Astrocyte of the spinal cord (primary cell): Measurements from ENCODE around the gene SIGLEC7.
"Not testable (repeated sequence)": the region's sequence is repeated elsewhere in the genome, so short reads cannot be mapped to it uniquely, and the experiment has no call there.

Experiments
- DNase-seq: peaks from one replicate; pipeline ENCODE4 v3.0.0; 2011; ENCODE audit warnings: low read depth, low spot score
- H3K4me3 ChIP-seq: 2 replicates; pipeline ENCODE4 v1.5.1; 2011; ENCODE audit warnings: low read depth, mild to moderate bottlenecking, low read length, moderate library complexity
- in situ Hi-C: cut with HindIII; loops from 2 replicates; pipeline ENCODE4 v1.10.0; 2017; ENCODE audit warnings: low sequenced_read_pairs
- TF ChIP-seq, protein P1 (sequence below): IDR thresholded peaks from 2 replicates; pipeline ENCODE4 v1.5.1; 2012; ENCODE audit warnings: low read depth, mild to moderate bottlenecking, low read length, inconsistent platforms

The SIGLEC7 gene

DNA sequence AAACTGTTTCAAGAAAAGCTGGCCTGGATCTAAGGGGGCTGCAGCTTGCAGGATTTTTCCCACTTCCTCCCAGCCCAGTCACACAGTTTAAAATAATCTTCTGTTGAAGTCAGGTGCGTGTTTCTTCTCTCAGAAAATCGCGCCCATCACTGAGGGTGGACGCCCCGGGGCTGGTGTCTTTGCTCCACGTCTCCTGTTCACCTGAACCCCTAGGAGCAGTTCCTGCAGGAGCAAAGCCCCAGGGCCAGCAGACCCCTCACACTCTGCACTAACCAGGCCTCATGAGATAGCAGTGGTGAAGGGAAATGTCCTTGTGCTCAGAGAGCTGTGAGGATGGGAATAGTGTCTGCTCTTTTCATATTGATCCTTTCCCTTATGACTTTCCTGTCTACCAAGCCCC, 920 bp upstream of the SIGLEC7 start:
- no peak overlapping the region for H3K4me3 ChIP-seq
- in situ Hi-C loops, result no loop called here
- no peak for DNase-seq
- TF ChIP-seq, protein P1, sequence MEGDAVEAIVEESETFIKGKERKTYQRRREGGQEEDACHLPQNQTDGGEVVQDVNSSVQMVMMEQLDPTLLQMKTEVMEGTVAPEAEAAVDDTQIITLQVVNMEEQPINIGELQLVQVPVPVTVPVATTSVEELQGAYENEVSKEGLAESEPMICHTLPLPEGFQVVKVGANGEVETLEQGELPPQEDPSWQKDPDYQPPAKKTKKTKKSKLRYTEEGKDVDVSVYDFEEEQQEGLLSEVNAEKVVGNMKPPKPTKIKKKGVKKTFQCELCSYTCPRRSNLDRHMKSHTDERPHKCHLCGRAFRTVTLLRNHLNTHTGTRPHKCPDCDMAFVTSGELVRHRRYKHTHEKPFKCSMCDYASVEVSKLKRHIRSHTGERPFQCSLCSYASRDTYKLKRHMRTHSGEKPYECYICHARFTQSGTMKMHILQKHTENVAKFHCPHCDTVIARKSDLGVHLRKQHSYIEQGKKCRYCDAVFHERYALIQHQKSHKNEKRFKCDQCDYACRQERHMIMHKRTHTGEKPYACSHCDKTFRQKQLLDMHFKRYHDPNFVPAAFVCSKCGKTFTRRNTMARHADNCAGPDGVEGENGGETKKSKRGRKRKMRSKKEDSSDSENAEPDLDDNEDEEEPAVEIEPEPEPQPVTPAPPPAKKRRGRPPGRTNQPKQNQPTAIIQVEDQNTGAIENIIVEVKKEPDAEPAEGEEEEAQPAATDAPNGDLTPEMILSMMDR, result no peak

DNA sequence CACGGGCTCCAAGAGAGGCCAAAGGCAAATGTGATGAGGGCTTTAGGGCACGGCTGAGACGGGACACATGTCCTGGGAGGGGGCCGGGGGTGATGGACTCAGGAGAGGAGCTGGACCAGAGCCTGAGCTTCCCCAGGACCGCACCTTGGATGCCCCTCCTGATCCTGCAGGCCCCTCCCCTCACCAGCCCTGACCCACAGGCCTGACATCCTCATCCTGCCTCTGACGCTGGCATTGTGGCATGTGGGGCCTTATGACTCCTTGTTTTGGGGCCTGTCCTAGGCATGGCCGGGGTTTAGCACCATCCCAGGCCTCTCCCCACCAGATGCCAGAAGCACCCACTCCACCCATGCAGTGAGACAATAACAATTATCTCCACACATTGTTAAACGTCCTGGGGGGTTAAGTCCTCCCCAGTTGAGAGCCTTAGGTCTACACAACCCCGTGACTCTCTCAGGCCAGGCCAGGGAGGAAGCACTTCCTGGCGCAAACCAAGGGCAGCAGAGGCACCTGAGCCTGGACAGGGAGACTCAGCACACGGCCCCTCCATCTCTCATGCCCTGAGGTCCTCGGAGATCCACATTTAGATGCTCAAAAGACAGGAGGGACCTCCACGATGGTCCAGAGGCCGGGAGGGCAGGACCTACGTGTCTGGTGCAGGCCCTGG, 841 bp downstream of the SIGLEC7 start:
- H3K4me3 ChIP-seq, in situ Hi-C loops, DNase-seq: not testable (repeated sequence)

DNA sequence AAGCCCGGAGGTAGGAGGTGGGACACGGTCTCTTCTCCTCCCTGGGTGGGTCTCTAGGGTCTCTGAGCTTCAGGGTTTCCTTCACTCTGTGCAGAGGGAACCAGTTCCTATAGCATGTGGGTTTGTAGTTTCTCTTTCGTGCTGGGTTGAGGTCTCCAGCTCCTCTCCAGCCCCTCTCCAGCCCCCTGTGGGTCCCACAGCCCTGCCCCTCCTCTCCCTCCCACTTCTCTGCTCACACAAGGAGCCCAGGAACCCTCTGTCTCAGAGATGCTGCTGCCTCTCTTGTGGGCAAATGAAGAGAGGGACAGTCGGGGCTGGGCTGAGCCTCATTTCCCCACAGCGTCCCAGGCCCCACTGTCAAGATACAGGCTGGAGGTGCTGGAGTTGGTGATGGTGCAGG, 1.4 kb downstream of the SIGLEC7 start:
- in situ Hi-C loops, result no loop called here
- TF ChIP-seq, protein P1, result no peak
- no peak for DNase-seq
- no peak overlapping the region for H3K4me3 ChIP-seq

DNA sequence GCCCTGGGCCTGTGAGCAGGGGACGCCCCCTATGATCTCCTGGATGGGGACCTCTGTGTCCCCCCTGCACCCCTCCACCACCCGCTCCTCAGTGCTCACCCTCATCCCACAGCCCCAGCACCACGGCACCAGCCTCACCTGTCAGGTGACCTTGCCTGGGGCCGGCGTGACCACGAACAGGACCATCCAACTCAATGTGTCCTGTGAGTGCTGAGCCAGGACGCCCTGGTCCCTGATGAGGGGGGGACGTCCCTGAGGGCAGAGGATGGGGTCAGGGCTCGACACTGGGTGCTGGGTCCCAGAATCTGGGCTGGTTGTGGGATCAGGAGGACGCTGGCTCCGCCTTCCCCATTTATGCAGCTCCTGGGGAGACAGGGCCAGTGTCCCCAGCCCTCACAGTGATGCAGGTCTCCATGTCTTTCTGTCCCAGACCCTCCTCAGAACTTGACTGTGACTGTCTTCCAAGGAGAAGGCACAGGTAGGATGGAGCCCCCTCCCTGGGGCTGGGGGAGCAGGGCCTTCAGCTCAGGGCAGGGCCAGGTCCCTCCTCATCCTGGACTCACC, 2.5 kb downstream of the SIGLEC7 start:
- in situ Hi-C loops, result no loop called here
- TF ChIP-seq, protein P1, result no peak
- no peak overlapping the region for H3K4me3 ChIP-seq
- DNase-seq, result no peak

DNA sequence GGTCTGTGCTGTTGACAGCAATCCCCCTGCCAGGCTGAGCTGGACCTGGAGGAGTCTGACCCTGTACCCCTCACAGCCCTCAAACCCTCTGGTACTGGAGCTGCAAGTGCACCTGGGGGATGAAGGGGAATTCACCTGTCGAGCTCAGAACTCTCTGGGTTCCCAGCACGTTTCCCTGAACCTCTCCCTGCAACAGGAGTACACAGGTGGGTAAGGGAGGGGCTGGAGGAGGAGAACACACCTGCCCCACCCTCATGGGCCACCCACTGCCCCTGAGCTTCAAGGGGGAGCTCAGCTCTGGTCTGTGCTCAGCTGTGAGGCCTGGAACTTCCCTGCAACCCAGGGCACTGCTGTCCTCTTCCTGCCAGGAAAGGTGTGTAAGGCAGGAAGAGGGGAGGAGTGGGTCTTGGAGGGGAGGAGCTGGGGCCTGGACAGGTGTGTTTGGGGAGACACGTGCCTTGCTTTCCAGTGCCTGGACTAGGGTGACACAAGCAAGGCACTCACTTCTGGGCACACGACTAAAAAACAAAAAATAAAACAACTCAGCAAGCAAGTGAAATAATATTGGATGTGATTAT, 3.9 kb downstream of the SIGLEC7 start:
- in situ Hi-C loops, result no loop called here
- no peak for DNase-seq
- no peak overlapping the region for H3K4me3 ChIP-seq
- TF ChIP-seq, protein P1, result no peak

DNA sequence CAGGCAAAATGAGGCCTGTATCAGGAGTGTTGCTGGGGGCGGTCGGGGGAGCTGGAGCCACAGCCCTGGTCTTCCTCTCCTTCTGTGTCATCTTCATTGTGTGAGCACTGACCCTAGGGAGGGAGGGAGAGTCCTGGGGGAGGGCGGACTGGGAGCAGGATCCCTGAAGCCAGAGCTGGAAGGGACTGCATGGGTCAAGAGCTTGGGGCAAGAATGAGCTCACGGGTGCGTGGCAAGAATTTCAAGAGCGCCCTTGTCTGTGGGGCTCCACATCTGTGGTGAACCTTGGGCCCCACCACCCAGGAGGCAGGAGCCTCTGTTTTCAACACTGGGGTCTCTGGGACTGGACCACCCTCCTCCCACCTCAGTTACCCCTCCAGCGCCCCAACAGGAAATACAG, 4.7 kb downstream of the SIGLEC7 start:
- in situ Hi-C loops, result no loop called here
- DNase-seq, result no peak
- TF ChIP-seq, protein P1, result no peak
- H3K4me3 ChIP-seq, result no peak overlapping the region

DNA sequence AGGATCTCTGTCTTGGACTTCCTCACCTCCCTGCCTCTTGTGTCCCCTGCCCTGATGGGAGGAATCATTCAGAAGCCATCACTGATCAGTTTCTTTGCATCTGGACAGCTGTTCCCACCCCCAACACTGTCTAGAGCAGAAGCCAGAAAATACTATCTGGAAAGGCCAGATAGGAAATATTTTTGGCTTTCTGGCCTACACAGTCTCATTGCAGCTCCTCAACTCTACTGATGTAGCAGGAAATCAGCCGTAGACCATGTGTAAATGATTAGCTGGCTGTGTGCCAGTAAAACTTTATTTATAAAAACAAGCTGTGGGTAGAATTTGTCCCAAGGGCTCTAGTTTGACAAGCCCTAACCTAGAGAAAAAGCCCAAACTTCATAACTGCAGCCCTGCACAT, 5.6 kb downstream of the SIGLEC7 start:
- no peak for DNase-seq
- TF ChIP-seq, protein P1, result no peak
- no peak overlapping the region for H3K4me3 ChIP-seq
- in situ Hi-C loops, result no loop called here
